GM11168 (cell line): ENCODE data around the gene TCF12.

Experiments used
- in situ Hi-C: fragments of 300-500 bp; cut with MboI; formaldehyde crosslinking; loops from one replicate; pipeline ENCODE4 v1.12.0; 2022; ENCODE audit warnings: low sequenced_read_pairs; ENCODE audit not compliant: unreplicated experiment

Gene TCF12

DNA sequence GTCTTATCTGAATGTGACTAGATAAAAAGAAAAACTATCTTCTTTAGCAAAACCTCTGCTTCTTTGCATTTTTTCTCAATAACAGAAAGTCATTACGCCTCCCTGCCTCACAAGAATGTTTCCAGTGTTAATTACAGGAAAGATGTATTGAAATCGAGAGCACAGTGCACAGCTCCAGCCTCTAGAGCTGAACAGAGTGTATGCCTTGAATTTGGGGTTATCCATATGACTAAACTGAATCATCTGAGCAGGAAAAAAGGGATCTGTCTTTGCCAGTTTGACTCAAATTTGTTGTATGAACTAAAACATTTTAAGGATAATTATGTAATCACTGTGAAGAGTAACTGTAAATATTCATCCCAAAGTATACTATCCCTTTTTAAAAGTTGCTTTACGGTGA, 308.7 kb downstream of the TCF12 start:
- in situ Hi-C loops = no loop called here

DNA sequence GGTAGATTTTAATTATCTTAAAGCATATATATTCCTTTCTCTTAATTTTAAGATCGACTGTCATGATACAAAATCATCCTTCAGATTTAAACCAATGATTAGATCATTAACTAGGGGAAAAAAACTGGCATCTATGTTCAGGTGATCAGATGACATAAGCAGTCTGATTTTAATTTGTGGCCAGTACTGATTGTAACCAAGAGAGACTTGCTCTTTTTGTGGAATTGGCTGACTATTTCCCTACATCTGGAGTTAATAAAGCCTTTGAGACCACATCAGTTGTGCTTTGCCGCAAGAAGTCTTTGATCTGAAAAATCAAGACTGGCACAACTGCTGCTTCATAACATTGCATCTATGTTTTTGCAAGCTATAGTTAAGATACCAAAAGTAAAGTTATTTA, 309.5 kb downstream of the TCF12 start:
- in situ Hi-C loops = no loop called here

DNA sequence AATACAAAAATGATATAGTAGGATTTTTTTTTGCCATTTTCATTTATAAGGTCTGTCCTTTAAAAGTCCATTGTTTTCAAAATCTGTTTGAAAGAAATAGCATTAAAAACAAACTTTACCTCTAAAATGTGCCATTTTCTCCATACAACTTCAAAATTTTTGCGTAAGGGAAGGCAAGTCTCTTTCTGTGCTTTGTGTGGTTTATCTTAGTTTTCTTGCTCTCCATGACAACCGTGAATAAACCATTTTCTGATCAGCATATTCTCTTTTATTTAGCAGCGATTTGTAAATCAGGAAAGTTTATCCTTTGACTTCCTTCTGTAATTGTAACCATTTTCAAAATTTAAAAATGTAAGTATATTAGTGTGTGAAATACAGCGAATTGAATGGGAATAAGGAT, 310.0 kb downstream of the TCF12 start:
- in situ Hi-C loops = no loop called here

DNA sequence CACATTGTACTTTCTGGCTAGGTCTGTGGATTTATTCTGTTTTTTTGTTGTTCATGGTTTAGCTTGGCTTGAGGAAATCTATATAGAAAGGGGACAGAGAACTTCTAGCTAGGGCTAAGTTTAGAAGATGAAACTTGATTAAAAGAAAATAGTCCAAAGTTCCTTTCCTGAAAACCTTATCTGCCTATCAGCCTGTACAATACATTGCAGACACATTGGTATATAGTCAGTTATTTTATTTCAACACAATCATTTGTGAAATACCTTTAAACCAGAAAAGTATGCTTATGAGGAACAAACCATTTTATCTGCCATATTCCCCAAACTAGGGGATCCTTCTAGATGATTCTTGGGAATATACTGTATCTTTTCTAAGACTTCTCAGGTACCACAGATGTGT, 310.6 kb downstream of the TCF12 start:
- in situ Hi-C loops = no loop called here

DNA sequence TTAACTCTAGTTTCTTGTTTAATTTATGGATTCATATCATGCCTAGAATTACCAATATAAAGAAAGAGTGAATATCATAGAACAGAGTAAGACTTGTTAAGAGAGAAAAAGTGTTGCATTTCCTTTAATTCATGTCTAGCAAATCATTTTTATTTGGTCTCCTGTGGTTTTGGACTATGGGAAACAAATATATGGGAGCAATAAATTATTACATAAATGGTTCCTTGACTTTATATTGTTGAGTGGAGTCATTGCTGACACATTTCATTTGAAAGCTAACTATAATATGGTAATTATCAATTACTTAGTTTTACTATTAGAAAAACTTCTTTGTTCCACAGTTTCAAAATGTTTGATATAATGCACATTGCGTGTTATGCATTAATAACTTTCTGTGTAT, 313.1 kb downstream of the TCF12 start:
- in situ Hi-C loops = no loop called here

DNA sequence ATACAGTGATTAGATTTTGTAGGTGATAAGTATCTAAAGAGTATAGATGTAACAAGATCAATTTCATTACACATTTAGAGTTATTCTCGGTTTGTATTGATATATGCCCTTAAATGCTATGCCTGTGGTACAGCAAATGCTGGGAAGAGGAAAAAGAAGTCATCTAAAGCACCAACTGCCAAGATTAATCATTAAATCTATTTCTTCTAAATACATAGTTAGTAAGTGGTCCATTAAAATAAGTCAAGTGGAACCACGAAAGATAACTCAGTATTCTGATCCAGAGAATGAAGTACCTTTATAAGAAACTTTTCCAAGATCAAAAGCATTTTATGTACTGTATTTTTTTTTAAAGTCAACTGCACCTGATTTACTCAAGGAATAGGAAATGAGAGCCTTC, 315.7 kb downstream of the TCF12 start:
- in situ Hi-C loops = no loop called here

DNA sequence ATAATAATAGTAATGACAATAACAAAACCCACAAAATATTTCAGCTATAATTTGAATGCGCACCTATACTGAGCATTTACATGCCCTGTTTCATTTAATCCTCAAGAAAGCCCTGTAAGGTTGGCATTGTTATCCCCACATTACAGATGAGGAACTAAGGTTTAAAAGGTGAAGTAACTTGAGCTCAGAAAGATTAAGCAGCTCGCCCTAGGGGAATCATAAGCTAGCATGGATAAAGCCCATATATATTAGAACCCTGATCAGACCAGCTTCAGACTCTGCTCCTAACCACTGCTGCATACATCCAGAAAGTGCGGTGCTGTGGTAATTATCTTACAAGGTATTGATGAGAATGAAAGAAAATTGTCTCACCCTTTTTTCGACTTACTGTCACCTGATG, 316.7 kb downstream of the TCF12 start:
- in situ Hi-C loops = no loop called here

DNA sequence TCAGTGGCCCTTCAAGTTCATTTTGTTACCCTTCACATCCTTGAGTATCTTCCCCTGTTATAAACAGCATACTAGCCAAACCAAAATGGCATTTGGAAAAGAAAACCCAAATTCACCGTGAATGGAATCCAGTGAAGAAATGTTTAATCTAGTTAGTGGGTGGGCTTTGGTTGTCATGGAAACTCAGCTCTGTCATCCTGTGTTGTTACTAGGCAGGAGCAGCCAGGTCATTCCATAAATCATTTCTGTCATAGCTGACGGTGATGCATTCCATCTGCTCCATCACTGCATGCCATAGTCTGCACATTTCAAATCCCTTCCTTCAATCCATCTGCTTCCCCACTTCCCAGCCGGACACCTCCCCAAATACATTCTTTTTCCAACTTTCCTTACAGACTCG, 317.4 kb downstream of the TCF12 start:
- in situ Hi-C loops = no loop called here

DNA sequence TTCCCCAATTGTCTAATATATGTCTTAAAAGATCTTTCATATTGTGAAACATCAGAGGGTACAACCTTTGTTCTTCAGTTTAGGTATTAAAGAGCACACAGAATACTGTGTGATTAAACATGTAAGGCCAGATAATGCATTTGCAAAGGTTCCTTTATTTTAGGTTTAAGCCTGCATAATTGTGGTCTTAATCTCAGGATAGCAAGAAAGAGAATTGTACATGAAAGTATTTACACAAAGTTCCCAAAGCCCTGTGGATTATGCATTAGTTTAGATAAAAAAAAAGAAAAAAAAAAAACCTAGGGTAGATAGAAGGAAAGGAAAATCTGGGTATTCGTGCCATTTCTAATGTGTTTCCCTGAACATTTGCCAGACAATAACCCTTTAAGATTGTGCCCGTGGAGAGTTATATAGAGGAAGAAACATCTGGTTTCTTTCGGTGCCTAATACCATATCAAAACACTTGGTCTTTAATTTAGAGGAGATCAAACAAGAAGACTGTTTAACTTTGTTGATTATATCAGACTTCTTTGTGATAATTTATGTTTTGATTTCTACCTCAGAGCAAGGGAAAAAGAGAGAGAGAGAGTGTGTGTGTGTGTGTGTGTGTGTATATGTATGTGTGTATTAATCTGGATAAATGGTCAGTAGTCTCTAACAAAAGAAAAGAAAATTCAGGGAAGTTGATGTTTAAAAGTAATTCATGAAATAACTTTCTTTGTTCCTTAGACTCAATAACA, 318.3 kb downstream of the TCF12 start:
- in situ Hi-C loops = no loop called here

DNA sequence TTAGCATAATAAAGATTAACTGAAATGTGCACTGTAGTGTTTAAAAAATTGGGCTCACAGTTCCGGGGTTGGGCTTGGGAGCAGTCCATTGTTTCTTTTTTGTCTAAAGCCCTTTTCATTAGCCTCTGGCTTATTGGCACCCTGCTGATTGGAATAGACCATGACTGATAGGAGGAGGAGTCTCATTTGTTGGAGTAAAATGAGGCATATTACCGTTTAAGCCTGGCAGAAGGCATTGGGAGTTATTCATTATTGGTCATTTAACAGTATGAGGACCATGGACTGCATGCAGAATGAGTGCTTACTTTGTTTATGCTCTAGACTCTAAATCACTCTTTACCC, 318.8 kb downstream of the TCF12 start:
- in situ Hi-C loops = no loop called here

DNA sequence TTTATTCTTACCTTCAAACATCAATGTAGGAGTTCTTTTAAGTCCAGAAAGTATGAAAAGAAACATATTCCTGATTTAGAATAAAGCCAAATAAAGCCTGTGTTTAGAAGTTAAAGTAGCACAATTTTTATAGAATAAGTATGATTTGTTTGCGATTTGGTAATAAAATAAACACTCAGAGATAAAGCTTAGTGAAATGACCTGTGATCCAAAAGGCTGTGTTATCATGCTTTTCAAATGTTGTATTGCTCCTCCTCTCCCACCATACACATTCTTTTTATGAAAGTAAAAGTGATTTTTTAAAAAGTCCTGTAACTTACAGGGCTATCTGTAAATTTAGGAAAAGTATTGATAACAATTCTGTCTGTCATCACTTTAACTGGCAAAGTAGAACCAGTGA, 319.2 kb downstream of the TCF12 start:
- in situ Hi-C loops = no loop called here

DNA sequence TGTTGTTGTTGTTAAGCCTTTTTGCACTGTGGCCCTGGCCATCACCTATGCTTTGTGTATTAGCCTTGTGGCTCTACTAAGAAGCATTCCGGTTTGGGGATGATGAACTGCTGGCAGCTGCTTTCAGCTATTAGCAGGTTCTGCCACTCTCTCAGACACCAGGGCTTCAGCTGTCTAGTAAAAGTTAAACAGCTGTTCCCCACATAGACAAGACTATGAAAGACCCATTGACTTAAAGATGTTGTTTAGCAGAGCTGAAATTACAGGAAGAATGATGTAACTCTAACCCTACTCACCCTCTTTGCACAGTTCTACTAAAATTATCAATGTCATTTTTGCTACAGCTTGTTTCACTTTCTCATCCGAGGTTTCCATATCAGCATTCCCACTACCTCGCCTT, 326.7 kb downstream of the TCF12 start:
- in situ Hi-C loops = no loop called here

DNA sequence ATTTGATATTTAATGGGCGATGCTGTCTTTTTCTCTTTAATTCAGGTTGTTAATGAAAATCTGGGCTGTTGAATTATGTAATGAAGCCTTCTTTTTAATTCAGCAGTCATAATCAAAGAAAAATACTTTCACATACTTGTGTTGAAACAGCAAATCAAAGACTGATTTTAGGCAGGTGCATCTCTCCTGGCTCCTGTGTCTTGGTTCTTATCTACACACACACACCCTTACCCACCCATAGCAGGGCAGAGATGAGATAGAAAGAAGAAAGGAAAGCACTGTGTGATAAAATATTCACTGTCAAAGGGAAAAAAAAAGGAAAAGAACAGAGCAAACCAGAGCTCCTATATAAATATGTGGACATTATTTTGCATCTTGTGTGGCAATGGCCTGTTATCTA, 327.3 kb downstream of the TCF12 start:
- in situ Hi-C loops = no loop called here

DNA sequence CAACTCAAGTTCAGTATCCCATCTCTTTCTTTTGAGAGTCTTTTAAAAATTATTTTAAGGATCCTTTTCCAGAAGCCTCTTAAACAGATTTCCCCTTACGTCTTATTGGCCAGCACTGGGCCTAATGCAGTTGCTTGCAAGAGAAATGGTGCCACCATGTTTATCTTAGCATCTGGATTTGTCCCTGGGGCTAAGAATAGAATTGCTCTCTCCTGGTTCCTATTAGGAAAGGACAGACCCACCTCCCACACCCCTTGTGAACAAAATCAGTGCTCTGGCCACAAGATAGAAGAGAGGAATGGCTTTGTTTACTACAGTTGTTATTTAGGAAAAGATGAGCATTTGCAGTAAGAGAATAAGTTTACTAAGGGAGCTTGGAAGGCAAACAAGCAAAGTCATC, 329.6 kb downstream of the TCF12 start:
- in situ Hi-C loops = no loop called here

DNA sequence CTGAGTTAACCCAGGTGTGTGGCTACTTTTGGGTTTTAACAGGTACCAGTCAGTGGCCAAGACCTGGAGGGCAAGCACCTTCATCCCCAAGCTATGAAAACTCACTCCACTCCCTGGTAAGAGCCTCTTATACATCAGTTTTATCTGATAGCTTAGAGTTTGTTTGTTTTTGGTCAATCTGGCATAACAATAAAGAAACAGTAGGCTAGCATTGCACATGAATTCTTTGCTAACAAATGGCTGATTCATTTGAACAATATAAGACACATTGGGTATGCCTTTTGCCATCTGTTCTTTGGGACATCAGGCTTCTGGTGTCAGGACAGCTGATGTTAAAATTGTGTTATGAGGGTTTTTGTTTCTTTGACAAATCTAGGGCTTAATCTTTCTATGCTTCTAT, 332.9 kb downstream of the TCF12 start:
- in situ Hi-C loops = no loop called here

DNA sequence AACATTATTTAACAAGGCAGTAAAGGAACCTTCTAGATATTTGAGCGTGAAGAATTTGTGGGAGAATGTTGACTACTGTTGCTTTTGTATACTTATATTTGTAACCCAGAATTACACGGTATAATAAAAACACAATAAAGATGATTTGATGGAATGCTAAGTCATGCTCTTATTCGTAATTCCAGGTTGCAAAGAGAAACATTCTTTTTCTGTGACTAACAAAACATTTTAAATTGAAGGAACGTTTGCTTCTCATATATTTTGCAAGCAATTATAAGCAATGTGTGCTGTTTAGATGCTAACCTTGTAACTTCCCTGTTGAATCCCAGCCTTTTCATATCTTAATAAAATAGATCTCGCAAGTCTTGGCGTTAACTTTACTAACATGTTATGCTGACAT, 333.5 kb downstream of the TCF12 start:
- in situ Hi-C loops = no loop called here

DNA sequence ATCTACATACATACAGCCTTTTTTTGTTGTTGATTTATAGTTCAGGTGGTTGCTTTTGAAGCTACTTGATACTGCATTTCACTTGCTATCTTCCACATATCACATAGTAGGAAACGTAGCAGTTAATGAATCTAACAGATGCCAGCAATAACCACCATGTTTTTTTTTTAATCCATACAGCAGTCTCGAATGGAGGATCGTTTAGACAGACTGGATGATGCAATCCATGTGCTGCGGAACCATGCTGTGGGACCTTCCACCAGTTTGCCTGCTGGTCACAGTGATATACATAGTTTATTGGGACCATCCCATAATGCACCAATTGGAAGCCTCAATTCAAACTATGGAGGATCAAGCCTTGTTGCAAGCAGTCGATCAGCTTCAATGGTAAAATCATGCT, 334.6 kb downstream of the TCF12 start:
- in situ Hi-C loops = no loop called here

DNA sequence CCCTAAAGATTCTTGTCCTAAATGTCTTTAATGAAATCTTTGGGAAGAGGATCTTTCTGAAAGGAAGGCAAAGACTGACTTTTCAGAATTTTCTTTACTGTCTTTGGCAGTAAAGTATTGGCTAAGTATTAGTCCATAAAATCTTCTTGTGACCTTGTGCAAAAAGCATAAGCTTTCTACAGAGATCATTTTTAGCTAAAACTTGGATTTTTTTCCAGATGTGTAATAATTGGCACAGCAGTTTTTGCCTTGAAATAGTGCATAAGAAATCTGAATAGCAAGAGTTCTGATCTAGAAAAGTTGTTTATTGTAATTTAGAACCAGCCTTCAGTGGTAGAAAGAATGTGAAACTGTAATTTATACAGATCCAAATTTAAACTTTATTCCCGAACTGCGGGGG, 335.1 kb downstream of the TCF12 start:
- in situ Hi-C loops = no loop called here

DNA sequence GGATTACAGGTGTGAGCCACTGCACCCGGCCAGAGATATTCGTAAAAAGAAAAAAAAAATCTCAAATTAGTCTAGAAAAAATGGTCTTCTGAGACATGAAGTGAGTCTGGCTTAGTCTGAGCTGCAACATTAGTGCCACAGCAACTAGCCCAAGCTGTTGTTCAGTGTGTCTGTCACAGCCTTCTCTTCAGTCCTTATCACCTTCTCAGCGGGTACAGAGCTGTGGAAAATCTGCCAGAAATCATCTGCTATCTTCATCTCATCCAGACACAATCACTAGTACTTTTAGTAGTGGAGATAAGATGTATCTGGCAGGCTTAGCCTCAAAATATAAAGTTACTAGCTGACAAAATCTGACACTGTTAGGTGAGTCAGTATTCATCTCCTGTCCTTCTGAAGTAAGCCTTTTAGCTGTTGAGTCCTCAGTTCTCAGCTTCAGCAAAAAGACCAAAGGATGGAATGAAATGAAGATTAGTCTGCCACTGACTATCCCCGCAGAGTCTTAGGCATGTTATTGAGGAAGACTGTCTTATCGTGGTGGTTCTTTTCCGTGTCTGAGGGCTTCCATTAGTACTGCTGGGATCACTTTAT, 337.4 kb downstream of the TCF12 start:
- in situ Hi-C loops = no loop called here

DNA sequence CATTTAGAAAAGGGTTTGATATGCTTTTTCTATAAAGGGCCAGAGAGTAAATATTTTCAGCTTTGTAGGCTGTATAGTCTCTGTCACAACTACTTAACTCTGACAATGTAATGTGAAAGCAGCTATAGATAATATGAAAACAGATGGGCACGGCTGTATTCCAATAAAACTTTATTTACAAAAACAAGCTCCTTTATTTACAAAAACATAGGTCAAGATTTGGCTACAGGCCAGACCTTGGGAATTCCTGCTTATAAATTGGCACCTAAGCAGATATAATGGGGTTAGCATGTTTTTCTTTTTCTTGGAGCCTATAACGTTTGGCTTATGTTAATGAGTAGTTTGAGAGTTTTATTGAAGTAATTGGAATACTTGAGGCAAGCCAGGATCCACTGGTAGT, 338.5 kb downstream of the TCF12 start:
- in situ Hi-C loops = no loop called here

DNA sequence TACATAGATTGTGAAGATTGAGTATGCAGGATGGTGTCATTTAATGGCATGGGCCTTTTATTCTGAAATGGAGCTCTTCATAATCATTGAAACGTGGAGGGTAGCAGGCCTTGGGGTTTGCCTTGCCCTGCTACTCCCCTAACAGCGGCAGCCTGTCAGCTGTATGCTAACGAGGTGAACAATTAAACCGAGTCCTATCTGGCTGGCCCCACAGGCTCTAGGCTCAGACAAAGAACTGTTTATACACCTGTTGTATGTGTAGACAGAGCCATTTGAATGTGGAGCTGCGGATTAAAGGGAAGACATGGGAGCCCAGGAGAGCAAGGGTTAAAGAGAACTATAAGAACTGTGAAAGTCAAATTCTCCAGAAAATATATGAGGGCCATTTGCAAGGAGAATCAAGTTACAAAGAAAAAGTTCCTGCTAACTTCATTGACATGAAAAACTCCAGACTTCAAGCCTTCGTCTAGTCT, 341.2 kb downstream of the TCF12 start:
- in situ Hi-C loops = no loop called here

DNA sequence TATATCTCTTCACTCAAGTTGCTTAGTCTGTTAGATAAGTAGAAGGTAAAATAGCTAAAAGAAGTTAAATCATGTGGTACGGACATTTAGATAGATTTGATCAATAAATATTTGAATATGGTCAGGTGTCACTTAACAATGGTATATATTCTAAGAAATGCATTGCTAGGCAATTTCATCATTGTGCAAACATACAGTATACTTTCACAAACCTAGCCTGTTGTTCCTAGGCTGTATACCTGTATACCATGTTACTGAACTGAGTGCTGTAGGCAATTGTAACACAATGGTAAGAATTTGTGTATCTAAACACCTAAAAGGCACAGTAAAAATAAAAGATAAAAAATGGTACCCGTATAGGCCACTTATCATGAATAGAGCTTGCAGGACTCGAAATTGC, 345.1 kb downstream of the TCF12 start:
- in situ Hi-C loops = no loop called here
